PC-3 (cell line): Measurements from ENCODE around the gene G6PC1. TPM values are rescaled to one million over a fixed set of nuclear protein-coding genes. Genes with fewer than 3 reads are reported as not detected.
A peak's percentile ranks its signal among the peaks of the same experiment; 100 is the strongest.
"Not testable (repeated sequence)": the region's sequence is repeated elsewhere in the genome, so short reads cannot be mapped to it uniquely, and the experiment has no call there.

Experiments
- ATAC-seq: fragments of 200-7000 bp; cut with Tn5 transposase; 2 replicates; pipeline ENCODE4 v1.9.1; 2020; ENCODE audit warnings: mild to moderate bottlenecking, moderate library complexity
- BruUV-seq: library from RNA; stranded (reverse); fragments of 400-500 nt; replicated peaks from 2 replicates; lab custom pipeline; 2021; lab: Mats Ljungman, UMichigan
- CTCF ChIA-PET: fragments of 300-600 bp; sonication (Branson Sonifier 250); formaldehyde crosslinking; loops from one replicate; lab custom pipeline; 2022; ENCODE audit warnings: antibody characterized with exemption; lab: Charles Lee
- POLR2A ChIA-PET: fragments of 300-600 bp; sonication (Branson Sonifier 250); formaldehyde crosslinking; loops from one replicate; lab custom pipeline; 2022; ENCODE audit warnings: antibody characterized with exemption; ENCODE audit not compliant: unreplicated experiment; lab: Charles Lee
- DNase-seq: peaks from one replicate; pipeline ENCODE4 v3.0.0-alpha.2; 2015
- H2AFZ ChIP-seq: fragments of 300-600 bp; sonication (generic); 2 replicates; pipeline ENCODE4 v1.6.0; 2016; ENCODE audit warnings: antibody characterized with exemption, low read length
- H3F3A ChIP-seq: fragments of 300-600 bp; sonication (generic); one replicate; pipeline ENCODE4 v1.6.0; 2017; ENCODE audit warnings: antibody characterized with exemption, low read length, control low read depth, mild to moderate bottlenecking; ENCODE audit not compliant: unreplicated experiment
- H3K27ac ChIP-seq: fragments of 300-600 bp; sonication (generic); 2 replicates; pipeline ENCODE4 v1.5.1; 2016; ENCODE audit warnings: mild to moderate bottlenecking, low read length
- H3K27me3 ChIP-seq: fragments of 300-600 bp; sonication (generic); 2 replicates; pipeline ENCODE4 v1.6.1; 2016; ENCODE audit warnings: low read length, mixed read lengths
- H3K36me3 ChIP-seq: fragments of 300-600 bp; sonication (generic); 2 replicates; pipeline ENCODE4 v1.6.1; 2016; ENCODE audit warnings: low read depth, mixed run types, low read length, mixed read lengths
- H3K4me1 ChIP-seq: fragments of 300-600 bp; sonication (generic); 2 replicates; pipeline ENCODE4 v1.5.1; 2016; ENCODE audit warnings: low read length; ENCODE audit not compliant: insufficient read depth
- H3K4me2 ChIP-seq: fragments of 300-600 bp; sonication (generic); 2 replicates; pipeline ENCODE4 v1.6.0; 2016; ENCODE audit warnings: low read length
- H3K4me3 ChIP-seq: fragments of 300-600 bp; sonication (generic); 2 replicates; pipeline ENCODE4 v1.5.1; 2016; ENCODE audit warnings: mild to moderate bottlenecking, low read length, mixed read lengths
- H3K79me2 ChIP-seq: fragments of 300-600 bp; sonication (generic); 2 replicates; pipeline ENCODE4 v1.6.1; 2017; ENCODE audit warnings: low read length, mixed read lengths
- H3K9ac ChIP-seq: fragments of 300-600 bp; sonication (generic); 2 replicates; pipeline ENCODE4 v1.6.0; 2016; ENCODE audit warnings: mild to moderate bottlenecking, low read length
- H3K9me2 ChIP-seq: fragments of 300-600 bp; sonication (generic); replicated peaks from 2 replicates; pipeline ENCODE4 v1.6.1; 2016; ENCODE audit warnings: mixed run types, low read length, mixed read lengths
- H3K9me3 ChIP-seq: fragments of 300-600 bp; sonication (generic); 2 replicates; pipeline ENCODE4 v1.6.1; 2016; ENCODE audit warnings: low read length, mixed read lengths
- H4K20me1 ChIP-seq: fragments of 300-600 bp; sonication (generic); 2 replicates; pipeline ENCODE4 v1.6.1; 2016; ENCODE audit warnings: low read length, mixed read lengths
- EZH2 ChIP-seq: fragments of 300-600 bp; sonication (generic); IDR thresholded peaks from one replicate; pipeline ENCODE4 v1.6.1; 2017; ENCODE audit warnings: antibody characterized with exemption, mild to moderate bottlenecking, low read length; ENCODE audit not compliant: unreplicated experiment
- EZH2phosphoT487 ChIP-seq: fragments of 300-600 bp; sonication (generic); IDR thresholded peaks from 2 replicates; pipeline ENCODE4 v1.6.1; 2018; ENCODE audit warnings: mild to moderate bottlenecking, antibody characterized with exemption, low read length, borderline replicate concordance
- intact Hi-C: fragments of 100-400 bp; cut with micrococcal nuclease; formaldehyde crosslinking; loops from 2 replicates; pipeline ENCODE4 v1.9.0; 2023
- total RNA-seq: library from RNA; depleted of rRNA; stranded (reverse); fragments of >200 nt; gene quantifications from 2 replicates; pipeline ENCODE4 v1.2.3, GENCODE V29; 2014
- TF ChIP-seq, protein P1 (sequence below): fragments of 300-600 bp; sonication (generic); conservative IDR thresholded peaks from 2 replicates; pipeline ENCODE4 v1.5.1; 2017; ENCODE audit warnings: antibody characterized with exemption, low read depth, mild to moderate bottlenecking, low read length

Gene G6PC1
- total RNA-seq, 1 experiment from 2014 or later, result not detected

DNA sequence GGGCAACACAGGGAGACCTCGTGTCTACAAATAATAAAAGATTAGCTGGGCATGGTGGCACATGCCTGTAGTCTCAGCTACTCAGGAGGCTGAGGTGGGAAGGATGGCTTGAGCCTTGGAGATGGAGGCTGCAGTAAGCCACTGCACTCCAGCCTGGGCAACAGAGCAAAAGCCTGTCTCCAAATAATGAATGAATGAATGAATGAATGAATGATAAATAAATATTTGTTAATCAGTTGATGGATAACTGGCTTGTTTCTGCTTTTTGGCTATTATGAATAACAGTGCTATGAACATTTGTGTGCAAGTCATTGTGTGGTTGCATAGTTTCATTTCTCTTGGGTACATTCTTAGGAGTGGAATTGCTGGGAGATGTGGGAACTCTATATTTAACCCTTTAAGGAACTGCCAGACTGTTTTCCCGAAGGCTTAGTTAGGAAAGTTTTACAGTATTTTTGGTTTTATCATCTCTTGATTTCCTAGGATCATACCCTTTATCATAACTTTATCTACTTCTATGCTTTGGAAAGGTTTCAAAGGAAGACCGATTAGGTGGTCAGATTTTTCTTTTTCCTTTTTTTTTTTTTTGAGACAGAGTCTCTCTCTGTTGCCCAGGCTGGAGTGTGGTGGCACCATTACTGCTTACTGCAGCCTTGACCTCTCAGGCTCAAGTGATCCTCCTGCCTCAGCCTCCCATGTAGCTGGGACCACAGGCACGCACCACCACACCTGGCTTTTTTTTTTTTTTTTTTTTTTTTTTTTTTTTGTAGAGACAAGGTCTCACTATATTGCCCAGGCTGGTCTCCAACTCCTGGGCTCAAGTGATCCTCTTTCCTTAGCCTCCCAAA lies 16.0 kb downstream of the G6PC1 start:
- H3K9me2 ChIP-seq, H3K79me2 ChIP-seq, H3K4me1 ChIP-seq, ATAC-seq, CTCF ChIA-PET, H3K27me3 ChIP-seq, H3K4me2 ChIP-seq, H3K27ac ChIP-seq, POLR2A ChIA-PET, DNase-seq, H3K9me3 ChIP-seq, BruUV-seq, H3K9ac ChIP-seq, H3F3A ChIP-seq, H2AFZ ChIP-seq, H3K36me3 ChIP-seq, H3K4me3 ChIP-seq, H4K20me1 ChIP-seq, intact Hi-C loops: not testable (repeated sequence)

DNA sequence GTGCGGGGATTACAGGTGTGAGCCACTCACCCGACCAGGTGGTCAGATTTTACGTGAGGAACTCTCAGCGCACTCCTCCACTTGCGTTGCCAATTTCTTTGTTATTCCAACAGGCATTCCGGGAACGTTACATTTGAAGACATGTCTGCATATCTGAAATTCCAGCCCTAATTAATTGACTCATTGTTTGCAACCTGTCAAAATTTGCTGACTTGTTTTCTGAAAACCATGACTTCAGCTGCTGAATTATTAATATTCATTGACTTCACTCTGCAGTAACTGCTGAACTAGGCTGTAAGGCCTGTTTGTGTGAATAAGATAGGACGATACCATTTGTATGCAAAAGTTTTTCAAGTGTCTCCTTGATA lies 16.6 kb downstream of the G6PC1 start:
- ChIA-PET CTCF (no interaction called here), POLR2A (no interaction called here)
- Histone ChIP-seq H3K9ac (no peak overlapping the region), H3K27ac (no peak overlapping the region), H4K20me1 (no peaks in the 10 kb centered on the region), H3F3A (no peaks in the 10 kb centered on the region), H3K27me3 (no peaks in the 10 kb centered on the region), H3K4me2 (no peak overlapping the region), H3K36me3 (no peaks in the 10 kb centered on the region), H3K4me3 (no peak overlapping the region), H3K9me2 (no peaks in the 10 kb centered on the region), H3K79me2 (no peaks in the 10 kb centered on the region), H3K4me1 (peaks cover 6% of the 10 kb centered on the region), H2AFZ (no peak overlapping the region), H3K9me3 (no peaks in the 10 kb centered on the region)
- no peak for ATAC-seq
- TF ChIP-seq EZH2 (no peak), EZH2phosphoT487 (no peak)
- TF ChIP-seq, protein P1, sequence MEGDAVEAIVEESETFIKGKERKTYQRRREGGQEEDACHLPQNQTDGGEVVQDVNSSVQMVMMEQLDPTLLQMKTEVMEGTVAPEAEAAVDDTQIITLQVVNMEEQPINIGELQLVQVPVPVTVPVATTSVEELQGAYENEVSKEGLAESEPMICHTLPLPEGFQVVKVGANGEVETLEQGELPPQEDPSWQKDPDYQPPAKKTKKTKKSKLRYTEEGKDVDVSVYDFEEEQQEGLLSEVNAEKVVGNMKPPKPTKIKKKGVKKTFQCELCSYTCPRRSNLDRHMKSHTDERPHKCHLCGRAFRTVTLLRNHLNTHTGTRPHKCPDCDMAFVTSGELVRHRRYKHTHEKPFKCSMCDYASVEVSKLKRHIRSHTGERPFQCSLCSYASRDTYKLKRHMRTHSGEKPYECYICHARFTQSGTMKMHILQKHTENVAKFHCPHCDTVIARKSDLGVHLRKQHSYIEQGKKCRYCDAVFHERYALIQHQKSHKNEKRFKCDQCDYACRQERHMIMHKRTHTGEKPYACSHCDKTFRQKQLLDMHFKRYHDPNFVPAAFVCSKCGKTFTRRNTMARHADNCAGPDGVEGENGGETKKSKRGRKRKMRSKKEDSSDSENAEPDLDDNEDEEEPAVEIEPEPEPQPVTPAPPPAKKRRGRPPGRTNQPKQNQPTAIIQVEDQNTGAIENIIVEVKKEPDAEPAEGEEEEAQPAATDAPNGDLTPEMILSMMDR, result no peak
- DNase-seq, result no peak
- intact Hi-C loops, result no loop called here
- BruUV-seq, result no TSS peak

DNA sequence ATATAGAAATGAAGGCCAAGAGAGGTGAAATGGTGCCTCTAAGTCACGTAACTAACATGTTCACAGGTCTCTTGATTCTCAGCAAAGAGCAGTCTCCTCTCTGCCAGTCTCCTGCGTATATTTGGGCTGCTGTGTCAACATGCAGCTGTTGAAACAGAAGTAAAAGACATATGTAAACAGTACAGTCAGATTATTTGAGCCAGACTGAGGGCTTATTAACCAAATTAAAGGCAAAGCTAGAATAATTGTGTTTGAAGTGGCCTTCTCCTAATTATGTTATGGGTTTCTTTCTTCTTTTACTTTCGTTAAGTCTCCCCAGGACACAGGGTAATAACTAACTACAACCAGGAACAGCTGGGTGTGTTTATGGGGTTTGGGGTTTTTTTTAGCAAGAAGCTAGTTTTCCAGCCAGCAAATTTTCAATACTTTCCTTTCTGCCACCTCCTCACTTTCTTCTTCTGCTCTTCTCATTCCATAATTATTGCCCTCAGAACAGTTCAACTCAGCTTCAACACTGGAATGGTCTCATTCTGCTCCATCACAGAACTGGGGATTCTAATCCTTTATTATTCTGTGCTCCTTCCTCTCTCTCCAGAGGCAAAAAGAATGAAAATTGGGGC lies 18.4 kb downstream of the G6PC1 start:
- H3K4me1 ChIP-seq, result peaks cover 6% of the 10 kb centered on the region
- CTCF ChIA-PET, result no interaction called here
- no peak overlapping the region for H3K27ac ChIP-seq
- no peaks in the 10 kb centered on the region for H4K20me1 ChIP-seq
- H3K36me3 ChIP-seq, result no peaks in the 10 kb centered on the region
- 0 out of 2 replicates have a peak overlapping the region, but pooled peaks have one; percentile 45 for H2AFZ ChIP-seq
- 0 out of 2 replicates have a peak overlapping the region, but pooled peaks have one; percentile 26 for H3K4me2 ChIP-seq
- H3F3A ChIP-seq, result no peaks in the 10 kb centered on the region
- no peaks in the 10 kb centered on the region for H3K27me3 ChIP-seq
- H3K9ac ChIP-seq, result no peak overlapping the region
- DNase-seq (no peak), ATAC-seq (peak; percentile 78)
- BruUV-seq, result no TSS peak
- no peak for TF ChIP-seq EZH2
- TF ChIP-seq EZH2phosphoT487, result no peak
- TF ChIP-seq, protein P1, result no peak
- intact Hi-C loops, result no loop called here
- H3K79me2 ChIP-seq, result no peaks in the 10 kb centered on the region
- H3K9me2 ChIP-seq, result no peaks in the 10 kb centered on the region
- H3K9me3 ChIP-seq, result no peaks in the 10 kb centered on the region
- POLR2A ChIA-PET, result no interaction called here
- H3K4me3 ChIP-seq, result no peak overlapping the region

DNA sequence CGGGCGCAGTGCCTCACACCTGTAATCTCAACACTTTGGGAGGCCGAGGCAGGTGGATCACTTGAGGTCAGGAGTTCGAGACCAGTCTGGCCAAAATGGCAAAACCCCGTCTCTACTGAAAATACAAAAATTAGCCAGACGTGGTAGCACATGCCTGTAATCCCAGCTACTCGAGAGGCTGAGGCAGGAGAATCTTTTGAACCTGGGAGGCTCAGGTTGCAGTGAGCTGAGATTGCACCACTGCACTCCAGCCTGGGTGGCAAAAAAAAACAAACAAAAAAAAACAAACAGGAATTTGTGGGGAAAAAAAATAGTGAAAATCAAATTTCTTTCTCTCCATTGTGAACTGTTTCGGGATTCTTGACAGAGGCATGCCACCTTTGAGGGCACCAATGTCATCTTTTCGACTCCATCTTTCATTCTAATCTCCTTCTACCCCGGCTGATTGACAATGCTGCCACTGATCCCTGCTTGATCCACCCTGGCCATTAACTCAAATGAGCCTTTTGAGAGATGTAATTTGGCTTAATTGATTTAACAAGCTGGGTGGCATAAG lies 19.0 kb downstream of the G6PC1 start:
- H3K27me3 ChIP-seq, H3K9ac ChIP-seq, CTCF ChIA-PET, POLR2A ChIA-PET, H2AFZ ChIP-seq, H3K4me1 ChIP-seq, H3K79me2 ChIP-seq, H3K9me3 ChIP-seq, H3K9me2 ChIP-seq, H3K36me3 ChIP-seq, H3K4me3 ChIP-seq, H3K27ac ChIP-seq, H4K20me1 ChIP-seq, intact Hi-C loops, H3K4me2 ChIP-seq, DNase-seq, ATAC-seq, H3F3A ChIP-seq, BruUV-seq: not testable (repeated sequence)
